Measurements from ENCODE around the gene FYB1.

GRCh38 chr5:39191216-39191615 lies 28.1 kb downstream of the FYB1 start:
- TF ChIP-seq FOSL1 (IDR thresholded peaks at IDR 0.05; ENCODE audit: low read depth) (no peak), EZH2 (IDR thresholded peaks at IDR 0.05) (no peak), POLR2A (IDR thresholded peaks at IDR 0.05; ENCODE audit: borderline replicate concordance, extremely low read depth, insufficient read depth, insufficient read length) (no peak), CTCF (IDR thresholded peaks at IDR 0.05 in 2 of 3, conservative IDR thresholded peaks at IDR 0.05 in 1 of 3; ENCODE audit: borderline replicate concordance in 1 of 3, insufficient read depth in 1 of 3, low read depth in 2 of 3, low read length in 2 of 3) (no peak), REST (IDR thresholded peaks at IDR 0.05; ENCODE audit: low read depth) (no peak), RAD21 (IDR thresholded peaks at IDR 0.05; ENCODE audit: low read depth) (no peak), CBX3 (IDR thresholded peaks at IDR 0.05; ENCODE audit: low read depth) (no peak), EGR1 (IDR thresholded peaks at IDR 0.05; ENCODE audit: low read depth) (no peak), SIN3A (IDR thresholded peaks at IDR 0.05; ENCODE audit: low read depth) (no peak)
- TF ChIP-seq, protein P1, sequence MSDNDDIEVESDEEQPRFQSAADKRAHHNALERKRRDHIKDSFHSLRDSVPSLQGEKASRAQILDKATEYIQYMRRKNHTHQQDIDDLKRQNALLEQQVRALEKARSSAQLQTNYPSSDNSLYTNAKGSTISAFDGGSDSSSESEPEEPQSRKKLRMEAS (IDR thresholded peaks at IDR 0.05): no peak
- TF ChIP-seq, protein P2, sequence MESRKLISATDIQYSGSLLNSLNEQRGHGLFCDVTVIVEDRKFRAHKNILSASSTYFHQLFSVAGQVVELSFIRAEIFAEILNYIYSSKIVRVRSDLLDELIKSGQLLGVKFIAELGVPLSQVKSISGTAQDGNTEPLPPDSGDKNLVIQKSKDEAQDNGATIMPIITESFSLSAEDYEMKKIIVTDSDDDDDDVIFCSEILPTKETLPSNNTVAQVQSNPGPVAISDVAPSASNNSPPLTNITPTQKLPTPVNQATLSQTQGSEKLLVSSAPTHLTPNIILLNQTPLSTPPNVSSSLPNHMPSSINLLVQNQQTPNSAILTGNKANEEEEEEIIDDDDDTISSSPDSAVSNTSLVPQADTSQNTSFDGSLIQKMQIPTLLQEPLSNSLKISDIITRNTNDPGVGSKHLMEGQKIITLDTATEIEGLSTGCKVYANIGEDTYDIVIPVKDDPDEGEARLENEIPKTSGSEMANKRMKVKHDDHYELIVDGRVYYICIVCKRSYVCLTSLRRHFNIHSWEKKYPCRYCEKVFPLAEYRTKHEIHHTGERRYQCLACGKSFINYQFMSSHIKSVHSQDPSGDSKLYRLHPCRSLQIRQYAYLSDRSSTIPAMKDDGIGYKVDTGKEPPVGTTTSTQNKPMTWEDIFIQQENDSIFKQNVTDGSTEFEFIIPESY (IDR thresholded peaks at IDR 0.05; ENCODE audit: extremely low read depth, insufficient replicate concordance, low read length): no peak
- TF ChIP-seq, protein P3, sequence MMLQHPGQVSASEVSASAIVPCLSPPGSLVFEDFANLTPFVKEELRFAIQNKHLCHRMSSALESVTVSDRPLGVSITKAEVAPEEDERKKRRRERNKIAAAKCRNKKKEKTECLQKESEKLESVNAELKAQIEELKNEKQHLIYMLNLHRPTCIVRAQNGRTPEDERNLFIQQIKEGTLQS (IDR thresholded peaks at IDR 0.05): no peak

Measured in HCT116 (cell line).